K562 (cell line): ENCODE results near the gene NPEPL1. TPM values are rescaled to one million over a fixed set of nuclear protein-coding genes. Genes with fewer than 3 reads are reported as not detected.

Experiments
- CHCHD3 ChIP-seq: fragments of 250-450 bp; sonication (Bioruptor Pico); IDR thresholded peaks from 2 replicates; pipeline ENCODE4 v2.1.2; 2022; ENCODE audit warnings: mild to moderate bottlenecking
- CHD1 ChIP-seq: fragments of 200-600 bp; sonication (generic); IDR thresholded peaks from one replicate; pipeline ENCODE4 v1.6.1; 2012; ENCODE audit warnings: mild to moderate bottlenecking, moderate library complexity, low read length, inconsistent platforms
- ELF1 ChIP-seq: fragments of 200-800 bp; sonication (Bioruptor generic); IDR thresholded peaks from 2 replicates; pipeline ENCODE4 v1.6.1; 2016; ENCODE audit warnings: missing genetic modification characterization, missing compliant biosample characterization
- FUS ChIP-seq: fragments of 200-400 bp; formaldehyde crosslinking; optimal IDR thresholded peaks from 2 replicates; pipeline ENCODE3; 2017; ENCODE audit warnings: low read depth, low read length
- IFI16 ChIP-seq: fragments of 250-450 bp; sonication (Bioruptor Pico); IDR thresholded peaks from 2 replicates; pipeline ENCODE4 v2.1.2; 2022; ENCODE audit warnings: mild to moderate bottlenecking, inconsistent platforms
- MCM7 ChIP-seq, 2 experiments: fragments of 450-650 bp; IDR thresholded peaks; 2 replicates each; pipeline ENCODE4 v1.6.1; 2016 to 2018
- MIER1 ChIP-seq: fragments of 450-650 bp; IDR thresholded peaks from 2 replicates; pipeline ENCODE4 v1.6.1; 2016; ENCODE audit warnings: antibody characterized with exemption, mild to moderate bottlenecking, low read depth
- NFXL1 ChIP-seq: fragments of 450-650 bp; formaldehyde crosslinking; IDR thresholded peaks from 2 replicates; pipeline ENCODE4 v1.4.0; 2021; ENCODE audit warnings: mild to moderate bottlenecking
- PCBP2 ChIP-seq: fragments of 200-400 bp; formaldehyde crosslinking; IDR thresholded peaks from 2 replicates; pipeline ENCODE4 v1.6.1; 2018; ENCODE audit warnings: low read length, low read depth, mild to moderate bottlenecking, moderate library complexity; ENCODE audit not compliant: poor library complexity, severe bottlenecking
- SETDB1 ChIP-seq: IDR thresholded peaks from one replicate; pipeline ENCODE4 v1.6.1; 2012; ENCODE audit warnings: low read length, control low read depth, inconsistent platforms
- YY1 ChIP-seq, 3 experiments: IDR thresholded peaks; 2 replicates each; pipeline ENCODE4 v1.6.1; 2011; ENCODE audit warnings: low read length in 2 of 3, mild to moderate bottlenecking in 2 of 3, moderate library complexity in 2 of 3, borderline replicate concordance in 1 of 3, control low read depth in 1 of 3, low read depth in 1 of 3; ENCODE audit not compliant: insufficient read depth in 3 of 3, insufficient replicate concordance in 2 of 3, control insufficient read depth in 1 of 3, insufficient read length in 1 of 3; ENCODE audit errors: extremely low read depth in 1 of 3
- ZNF143 ChIP-seq: sonication (generic); formaldehyde crosslinking; IDR thresholded peaks from 2 replicates; pipeline ENCODE4 v1.9.0; 2022; ENCODE audit warnings: mild to moderate bottlenecking, missing genetic modification reagents
- ZNF717 ChIP-seq: fragments of 250-450 bp; sonication (Bioruptor Pico); IDR thresholded peaks from 2 replicates; pipeline ENCODE4 v1.5.0; 2021
- polyA plus RNA-seq, 8 experiments: library from polyadenylated mRNA; depleted of rRNA in 4 of 8; stranded (reverse) in 5 of 8; unstranded in 3 of 8; fragments of >200 nt; fragmentation: Nextera tagmentation in 2 of 8; fragmentation: Illumina TruSeq in 1 of 8; extraction: Ambion mirVana in 2 of 8; extraction: Trizol in 1 of 8; gene quantifications; 2 replicates each; pipeline versions ENCODE4 v1.2.1 to v1.2.3, GENCODE V29; 2011 to 2014; ENCODE audit warnings: inconsistent platforms in 1 of 8, missing spikeins in 1 of 8
- total RNA-seq, 7 experiments: library from RNA; depleted of rRNA in 6 of 7; stranded (reverse); fragments of >200 nt in 6 of 7; fragmentation: Illumina TruSeq in 2 of 7; extraction: Trizol in 2 of 7; gene quantifications; 2 replicates each; pipeline versions ENCODE4 v1.2.1 to v1.2.3, GENCODE V29; 2011 to 2021; ENCODE audit warnings: low replicate concordance in 1 of 7
- TF ChIP-seq, protein P1 (sequence below): sonication (generic); formaldehyde crosslinking; IDR thresholded peaks from 2 replicates; pipeline ENCODE4 v1.4.0; 2020; ENCODE audit warnings: mild to moderate bottlenecking, missing genetic modification reagents
- TF ChIP-seq, protein P2 (sequence below): fragments of 450-650 bp; formaldehyde crosslinking; IDR thresholded peaks from 2 replicates; pipeline ENCODE4 v1.4.0; 2020; ENCODE audit warnings: mild to moderate bottlenecking, moderate library complexity
- TF ChIP-seq, protein P3 (sequence below): fragments of 450-650 bp; IDR thresholded peaks from 2 replicates; pipeline ENCODE4 v1.6.1; 2018; ENCODE audit not compliant: partially characterized antibody
- TF ChIP-seq, protein P4 (sequence below): fragments of 450-650 bp; IDR thresholded peaks from 2 replicates; pipeline ENCODE4 v1.7.0; 2016; ENCODE audit warnings: borderline replicate concordance

Gene NPEPL1
- total and polyA plus RNA-seq, 9 of the 15 experiments (the other 6 are each of a cell fraction or from before 2014, with no cell fraction given): 0.04 to 5.6 (median 0.94) TPM

DNA sequence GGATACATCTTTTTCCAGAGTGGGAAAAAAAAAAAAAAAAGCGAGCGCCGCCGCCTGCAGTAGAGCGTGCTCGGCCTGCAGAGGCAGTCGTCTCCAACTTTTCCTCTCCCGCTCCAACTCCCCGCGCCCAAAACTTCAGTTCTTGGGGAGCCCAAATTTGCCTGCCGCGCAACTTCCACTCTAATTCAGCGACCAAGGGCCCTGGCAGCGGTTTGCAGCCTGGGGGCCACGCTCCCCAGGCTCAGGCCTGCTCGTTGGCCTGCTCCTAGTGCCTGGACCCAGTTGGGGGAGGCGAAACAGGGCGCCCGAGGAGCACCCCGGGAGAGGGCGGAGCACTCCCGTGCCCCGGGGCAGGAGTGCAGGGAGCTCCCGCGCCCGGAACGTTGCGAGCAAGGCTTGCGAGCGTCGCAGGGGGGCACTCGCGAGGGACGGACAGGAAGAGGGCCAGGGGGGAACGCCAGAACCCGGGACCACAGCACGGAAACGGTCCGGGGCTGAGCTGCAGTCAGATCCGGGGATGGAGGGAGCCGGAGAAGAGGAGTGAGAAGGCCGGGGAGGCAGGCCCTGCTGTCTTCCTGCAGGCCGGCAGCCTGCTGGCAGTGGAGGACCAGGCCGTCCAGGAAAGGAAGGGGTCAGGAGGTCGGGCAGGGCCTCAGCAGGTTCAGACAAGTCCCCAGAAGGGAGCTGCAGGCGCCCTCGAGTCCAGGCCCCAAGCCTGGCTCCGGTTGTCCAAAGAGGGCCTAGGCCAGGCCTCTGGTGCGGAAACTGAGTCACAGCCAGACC, 41.6 kb upstream of the NPEPL1 start, which contains the start of gene STX16 (continued):
- TF ChIP-seq ELF1 (tag): peak; percentile 72
- TF ChIP-seq YY1 (IDR thresholded peaks at IDR 0.05; ENCODE audit: borderline replicate concordance in 1 of 3, control insufficient read depth in 1 of 3, extremely low read depth in 1 of 3, insufficient read depth in 3 of 3, insufficient read length in 1 of 3, insufficient replicate concordance in 2 of 3, low read depth in 1 of 3, low read length in 2 of 3): peak in 2 of 3 experiments; percentile 76 to 82
- TF ChIP-seq, protein P1, sequence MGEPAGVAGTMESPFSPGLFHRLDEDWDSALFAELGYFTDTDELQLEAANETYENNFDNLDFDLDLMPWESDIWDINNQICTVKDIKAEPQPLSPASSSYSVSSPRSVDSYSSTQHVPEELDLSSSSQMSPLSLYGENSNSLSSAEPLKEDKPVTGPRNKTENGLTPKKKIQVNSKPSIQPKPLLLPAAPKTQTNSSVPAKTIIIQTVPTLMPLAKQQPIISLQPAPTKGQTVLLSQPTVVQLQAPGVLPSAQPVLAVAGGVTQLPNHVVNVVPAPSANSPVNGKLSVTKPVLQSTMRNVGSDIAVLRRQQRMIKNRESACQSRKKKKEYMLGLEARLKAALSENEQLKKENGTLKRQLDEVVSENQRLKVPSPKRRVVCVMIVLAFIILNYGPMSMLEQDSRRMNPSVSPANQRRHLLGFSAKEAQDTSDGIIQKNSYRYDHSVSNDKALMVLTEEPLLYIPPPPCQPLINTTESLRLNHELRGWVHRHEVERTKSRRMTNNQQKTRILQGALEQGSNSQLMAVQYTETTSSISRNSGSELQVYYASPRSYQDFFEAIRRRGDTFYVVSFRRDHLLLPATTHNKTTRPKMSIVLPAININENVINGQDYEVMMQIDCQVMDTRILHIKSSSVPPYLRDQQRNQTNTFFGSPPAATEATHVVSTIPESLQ (CRISPR knock-in tag): peak; percentile 75; the same call in 1 of the 2 replicates
- no peak for TF ChIP-seq IFI16 (CRISPR knock-in tag)
- no peak for TF ChIP-seq NFXL1
- peak; percentile 69; the same call in 1 of the 2 replicates for TF ChIP-seq MIER1
- TF ChIP-seq MCM7 (IDR thresholded peaks at IDR 0.05): peak in 1 of 2 experiments; percentile 96; a peak in 2 of 4 replicates
- no peak for TF ChIP-seq ZNF717 (CRISPR knock-in tag)
- TF ChIP-seq FUS: no peak
- TF ChIP-seq, protein P2, sequence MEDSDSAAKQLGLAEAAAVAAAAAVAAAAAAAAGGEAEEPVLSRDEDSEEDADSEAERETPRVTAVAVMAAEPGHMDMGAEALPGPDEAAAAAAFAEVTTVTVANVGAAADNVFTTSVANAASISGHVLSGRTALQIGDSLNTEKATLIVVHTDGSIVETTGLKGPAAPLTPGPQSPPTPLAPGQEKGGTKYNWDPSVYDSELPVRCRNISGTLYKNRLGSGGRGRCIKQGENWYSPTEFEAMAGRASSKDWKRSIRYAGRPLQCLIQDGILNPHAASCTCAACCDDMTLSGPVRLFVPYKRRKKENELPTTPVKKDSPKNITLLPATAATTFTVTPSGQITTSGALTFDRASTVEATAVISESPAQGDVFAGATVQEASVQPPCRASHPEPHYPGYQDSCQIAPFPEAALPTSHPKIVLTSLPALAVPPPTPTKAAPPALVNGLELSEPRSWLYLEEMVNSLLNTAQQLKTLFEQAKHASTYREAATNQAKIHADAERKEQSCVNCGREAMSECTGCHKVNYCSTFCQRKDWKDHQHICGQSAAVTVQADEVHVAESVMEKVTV (CRISPR knock-in tag): no peak
- peak; percentile 66; the same call in 1 of the 2 replicates for TF ChIP-seq CHCHD3 (CRISPR knock-in tag)
- no peak for TF ChIP-seq PCBP2
- no peak for TF ChIP-seq SETDB1
- TF ChIP-seq CHD1: no peak
- TF ChIP-seq ZNF143: no peak
- TF ChIP-seq, protein P3, sequence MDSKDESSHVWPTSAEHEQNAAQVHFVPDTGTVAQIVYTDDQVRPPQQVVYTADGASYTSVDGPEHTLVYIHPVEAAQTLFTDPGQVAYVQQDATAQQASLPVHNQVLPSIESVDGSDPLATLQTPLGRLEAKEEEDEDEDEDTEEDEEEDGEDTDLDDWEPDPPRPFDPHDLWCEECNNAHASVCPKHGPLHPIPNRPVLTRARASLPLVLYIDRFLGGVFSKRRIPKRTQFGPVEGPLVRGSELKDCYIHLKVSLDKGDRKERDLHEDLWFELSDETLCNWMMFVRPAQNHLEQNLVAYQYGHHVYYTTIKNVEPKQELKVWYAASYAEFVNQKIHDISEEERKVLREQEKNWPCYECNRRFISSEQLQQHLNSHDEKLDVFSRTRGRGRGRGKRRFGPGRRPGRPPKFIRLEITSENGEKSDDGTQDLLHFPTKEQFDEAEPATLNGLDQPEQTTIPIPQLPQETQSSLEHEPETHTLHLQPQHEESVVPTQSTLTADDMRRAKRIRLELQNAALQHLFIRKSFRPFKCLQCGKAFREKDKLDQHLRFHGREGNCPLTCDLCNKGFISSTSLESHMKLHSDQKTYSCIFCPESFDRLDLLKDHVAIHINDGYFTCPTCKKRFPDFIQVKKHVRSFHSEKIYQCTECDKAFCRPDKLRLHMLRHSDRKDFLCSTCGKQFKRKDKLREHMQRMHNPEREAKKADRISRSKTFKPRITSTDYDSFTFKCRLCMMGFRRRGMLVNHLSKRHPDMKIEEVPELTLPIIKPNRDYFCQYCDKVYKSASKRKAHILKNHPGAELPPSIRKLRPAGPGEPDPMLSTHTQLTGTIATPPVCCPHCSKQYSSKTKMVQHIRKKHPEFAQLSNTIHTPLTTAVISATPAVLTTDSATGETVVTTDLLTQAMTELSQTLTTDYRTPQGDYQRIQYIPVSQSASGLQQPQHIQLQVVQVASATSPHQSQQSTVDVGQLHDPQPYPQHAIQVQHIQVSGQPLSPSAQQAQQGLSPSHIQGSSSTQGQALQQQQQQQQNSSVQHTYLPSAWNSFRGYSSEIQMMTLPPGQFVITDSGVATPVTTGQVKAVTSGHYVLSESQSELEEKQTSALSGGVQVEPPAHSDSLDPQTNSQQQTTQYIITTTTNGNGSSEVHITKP: no peak
- TF ChIP-seq, protein P4, sequence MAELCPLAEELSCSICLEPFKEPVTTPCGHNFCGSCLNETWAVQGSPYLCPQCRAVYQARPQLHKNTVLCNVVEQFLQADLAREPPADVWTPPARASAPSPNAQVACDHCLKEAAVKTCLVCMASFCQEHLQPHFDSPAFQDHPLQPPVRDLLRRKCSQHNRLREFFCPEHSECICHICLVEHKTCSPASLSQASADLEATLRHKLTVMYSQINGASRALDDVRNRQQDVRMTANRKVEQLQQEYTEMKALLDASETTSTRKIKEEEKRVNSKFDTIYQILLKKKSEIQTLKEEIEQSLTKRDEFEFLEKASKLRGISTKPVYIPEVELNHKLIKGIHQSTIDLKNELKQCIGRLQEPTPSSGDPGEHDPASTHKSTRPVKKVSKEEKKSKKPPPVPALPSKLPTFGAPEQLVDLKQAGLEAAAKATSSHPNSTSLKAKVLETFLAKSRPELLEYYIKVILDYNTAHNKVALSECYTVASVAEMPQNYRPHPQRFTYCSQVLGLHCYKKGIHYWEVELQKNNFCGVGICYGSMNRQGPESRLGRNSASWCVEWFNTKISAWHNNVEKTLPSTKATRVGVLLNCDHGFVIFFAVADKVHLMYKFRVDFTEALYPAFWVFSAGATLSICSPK: no peak
